NCI-H345 (cell line): ENCODE measurements around the gene DKK3.

Experiments
- DNase-seq: peaks from one replicate; lab custom pipeline; 2025; lab: John Stamatoyannopoulos, UW

The DKK3 gene

DNA sequence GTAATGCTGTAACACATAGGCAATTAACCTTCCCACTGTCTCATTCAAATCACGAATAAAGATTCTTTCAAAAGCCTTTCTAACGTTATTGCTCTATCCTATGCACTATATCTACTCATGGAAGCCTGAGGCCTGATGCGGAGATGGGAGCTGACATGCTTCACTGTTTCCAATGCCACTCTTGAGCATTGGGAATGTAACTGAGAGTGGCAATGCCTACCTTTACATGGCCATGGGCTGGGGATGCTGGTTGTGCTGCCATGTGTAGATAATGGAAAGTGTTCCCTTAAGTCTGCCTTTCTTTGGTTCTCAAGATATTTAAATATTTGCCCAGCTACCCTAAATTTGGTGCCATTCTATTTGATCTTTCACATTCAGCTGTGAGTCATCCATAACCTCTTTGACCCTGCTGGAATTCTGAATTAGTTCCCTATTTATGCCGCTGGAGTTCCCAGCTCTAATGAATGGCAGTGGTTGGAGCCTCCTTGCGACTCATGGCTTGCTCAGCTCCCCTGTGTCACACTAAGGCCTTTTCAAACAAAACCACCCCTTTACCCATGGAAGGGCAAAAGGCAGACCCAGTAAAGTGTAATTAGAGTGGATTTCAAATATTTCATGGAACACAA lies 21.4 kb upstream of the DKK3 start:
- DNase-seq = no peak

DNA sequence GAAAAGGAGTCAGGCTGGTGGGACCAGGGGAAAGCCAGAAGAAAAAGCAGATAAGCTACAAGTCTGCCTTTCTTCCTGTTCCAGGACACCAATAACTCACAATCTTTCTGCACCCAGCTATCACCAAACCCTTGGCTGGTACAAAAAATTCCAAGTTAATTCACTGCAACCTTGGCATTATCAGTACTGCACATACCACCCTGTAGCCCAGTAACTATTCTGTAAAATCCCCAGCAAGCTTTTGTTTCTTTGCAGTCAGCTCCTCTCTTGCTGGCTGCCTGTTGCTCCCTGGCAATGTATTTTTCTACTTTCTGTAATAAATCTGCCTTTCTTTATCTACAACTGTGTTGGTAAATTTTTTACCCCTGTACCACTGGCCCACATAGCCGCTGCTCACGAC lies 20.7 kb upstream of the DKK3 start:
- no peak for DNase-seq

DNA sequence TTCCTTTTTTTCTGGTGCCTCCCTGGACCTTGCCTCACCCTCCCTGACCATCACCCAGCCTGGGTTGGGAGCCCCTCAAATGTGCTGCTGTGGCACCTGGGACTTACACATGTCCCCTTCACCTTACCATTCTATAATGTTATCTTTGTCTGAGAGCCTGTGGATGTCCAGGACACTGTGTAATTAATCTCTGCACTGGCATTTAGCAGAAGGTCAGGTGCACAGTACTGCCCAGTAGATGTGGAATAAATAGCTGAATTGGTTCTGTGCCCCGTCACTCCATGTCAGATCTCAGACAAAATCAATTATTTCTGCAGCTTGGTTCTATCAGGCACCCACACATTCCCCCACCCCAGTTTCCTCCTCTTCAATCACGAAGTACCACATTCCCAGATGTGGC lies 19.9 kb upstream of the DKK3 start:
- no peak for DNase-seq

DNA sequence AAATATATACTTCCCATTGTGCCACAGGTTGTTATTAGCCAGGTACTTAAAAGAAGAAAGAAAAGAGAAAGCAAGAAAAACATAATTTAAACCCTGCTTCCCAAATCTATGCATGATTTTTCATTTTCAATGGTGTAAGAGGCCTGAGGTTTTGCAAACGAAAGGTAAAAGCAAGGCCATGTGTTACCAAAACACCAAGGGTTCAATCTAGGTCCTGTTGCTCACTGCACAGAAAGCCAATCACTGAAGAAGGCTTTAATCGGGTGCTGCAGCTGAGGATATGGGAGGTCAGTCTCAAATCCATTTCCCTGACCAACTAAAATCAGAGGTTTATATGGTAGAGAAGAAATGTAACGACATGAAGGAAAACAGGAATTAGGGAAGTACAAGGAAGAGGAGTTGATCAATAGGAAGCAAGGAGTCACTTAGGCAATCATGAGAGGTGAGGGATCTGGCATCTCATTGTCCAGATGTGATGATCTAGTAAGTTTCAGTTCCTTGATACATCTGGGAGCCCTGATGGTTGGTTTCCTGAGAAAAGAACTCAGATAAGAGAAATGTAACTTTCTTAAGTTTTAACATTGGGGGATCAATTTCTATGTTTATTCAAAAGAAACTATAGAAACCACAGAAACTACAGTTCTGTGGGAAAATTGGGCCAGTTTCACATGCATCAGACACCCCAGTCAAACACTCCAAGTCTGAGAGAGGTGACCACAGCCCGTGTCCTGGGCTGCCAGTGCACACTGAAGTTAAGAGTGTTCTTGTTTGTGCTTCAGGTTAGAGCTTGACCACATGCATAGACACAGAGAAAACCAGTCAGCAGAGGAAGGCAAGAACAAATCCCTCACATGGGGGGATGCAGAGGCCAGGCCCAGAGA lies 18.1 kb upstream of the DKK3 start:
- DNase-seq = no peak

DNA sequence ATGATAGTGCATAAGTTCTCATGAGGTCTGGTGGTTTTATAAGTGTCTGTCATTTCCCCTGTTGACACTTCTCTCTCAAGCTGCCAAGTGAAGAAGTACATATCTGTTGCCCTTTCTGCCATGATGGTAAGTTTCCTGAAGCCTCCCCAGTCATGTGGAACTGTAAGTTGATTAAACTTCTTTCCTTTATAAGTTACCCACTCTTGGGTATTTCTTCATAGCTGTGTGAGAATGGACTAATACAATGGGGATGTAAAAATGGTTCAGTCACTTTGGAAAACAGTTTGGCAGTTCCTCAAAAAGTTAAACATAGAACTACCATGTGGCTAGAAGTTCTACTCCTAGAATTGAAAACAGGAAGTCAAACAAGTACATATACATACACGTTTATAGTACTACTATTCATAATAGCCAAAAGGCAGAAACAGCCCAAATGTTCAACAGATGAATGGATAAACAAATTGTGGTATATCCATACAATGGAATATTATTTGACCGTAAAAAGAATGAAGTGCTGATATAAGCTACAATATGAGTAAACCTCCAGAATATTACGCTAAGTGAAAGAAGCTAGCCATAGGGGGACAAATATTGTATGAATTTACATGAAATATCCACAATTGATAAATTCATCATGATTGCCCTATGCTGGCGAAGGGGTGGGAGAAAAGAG lies 16.0 kb upstream of the DKK3 start:
- no peak for DNase-seq

DNA sequence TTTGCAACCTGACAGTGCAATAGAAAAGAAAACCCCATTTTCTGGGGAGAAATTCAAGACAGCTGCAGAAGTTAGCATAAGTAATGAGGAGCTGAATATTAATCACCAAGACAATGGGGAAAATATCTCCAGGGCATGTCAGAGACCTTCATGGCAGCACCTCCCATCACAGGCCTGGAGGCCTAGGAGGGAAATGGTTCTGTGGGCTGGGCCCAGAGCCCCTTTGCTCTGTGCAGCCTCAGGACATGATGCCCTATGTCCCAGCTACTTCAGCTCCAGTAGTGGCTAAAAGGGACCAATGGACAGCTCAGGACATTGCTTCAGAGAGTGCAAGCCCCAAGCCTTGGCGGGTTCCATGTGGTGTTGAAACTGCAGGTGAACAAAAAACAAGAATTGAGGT lies 14.6 kb upstream of the DKK3 start:
- no peak for DNase-seq

DNA sequence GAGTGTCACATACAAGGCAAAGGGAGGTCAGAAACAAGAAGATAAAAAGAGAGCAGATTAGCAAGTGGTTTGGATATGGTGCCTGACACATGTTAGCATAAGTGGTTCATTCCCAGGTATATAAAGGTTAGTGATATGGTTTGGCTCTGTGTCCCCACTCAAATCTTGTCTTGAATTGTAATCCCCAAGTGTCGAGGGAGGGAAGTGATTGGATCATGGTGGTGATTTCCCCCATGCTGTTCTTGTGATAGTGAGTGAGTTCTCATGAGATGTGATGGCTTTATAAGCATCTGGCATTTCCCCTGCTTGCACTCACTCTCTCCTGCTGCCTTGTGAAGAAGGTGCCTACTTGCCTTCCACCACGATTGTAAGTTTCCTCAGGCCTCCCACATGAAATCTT lies 12.1 kb upstream of the DKK3 start:
- DNase-seq = no peak

DNA sequence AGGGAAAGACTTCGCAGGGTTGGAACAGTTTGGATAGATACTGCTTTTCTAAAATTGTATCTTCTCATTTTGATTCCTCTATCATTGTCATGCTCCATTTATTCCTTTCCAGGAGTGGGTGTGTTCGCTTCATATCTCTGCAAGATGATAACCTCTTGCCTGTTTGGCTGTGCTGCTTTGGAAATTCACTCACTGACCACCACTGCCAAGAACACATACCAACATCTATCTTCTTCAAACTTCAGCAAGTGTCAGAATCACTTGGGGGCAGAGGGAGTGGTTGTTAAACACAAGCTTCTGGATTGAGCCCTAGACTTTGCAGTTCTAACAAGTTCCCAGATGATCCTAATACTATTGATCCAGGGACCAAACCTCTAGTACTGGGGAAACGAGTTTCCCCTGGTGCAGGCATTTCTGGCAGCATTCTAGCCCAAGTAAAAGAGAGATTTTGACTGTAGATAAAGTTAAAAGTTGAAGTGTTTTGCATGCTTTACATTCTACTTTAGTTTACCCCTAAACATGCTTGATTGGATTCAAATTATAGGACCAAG lies 11.5 kb upstream of the DKK3 start:
- no peak for DNase-seq

DNA sequence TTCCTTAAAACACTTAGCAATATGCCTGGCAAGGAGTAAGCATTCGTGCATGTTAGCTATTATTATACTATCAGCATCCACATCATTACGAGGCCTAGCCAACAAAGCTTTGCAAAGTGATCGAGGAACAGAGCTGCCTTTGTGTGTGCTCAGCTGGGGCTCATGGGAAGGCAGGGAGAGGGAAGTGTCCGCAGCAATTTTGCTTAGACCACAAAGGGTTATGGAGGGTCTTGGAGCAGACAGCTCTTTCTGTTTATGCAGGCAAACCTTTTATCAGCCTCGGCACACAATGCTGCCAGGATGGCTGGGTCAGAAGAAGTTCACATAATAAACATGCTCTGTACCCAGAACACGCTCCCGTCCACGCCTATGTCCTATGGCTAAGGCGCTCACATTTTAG lies 10.9 kb upstream of the DKK3 start:
- DNase-seq = no peak

DNA sequence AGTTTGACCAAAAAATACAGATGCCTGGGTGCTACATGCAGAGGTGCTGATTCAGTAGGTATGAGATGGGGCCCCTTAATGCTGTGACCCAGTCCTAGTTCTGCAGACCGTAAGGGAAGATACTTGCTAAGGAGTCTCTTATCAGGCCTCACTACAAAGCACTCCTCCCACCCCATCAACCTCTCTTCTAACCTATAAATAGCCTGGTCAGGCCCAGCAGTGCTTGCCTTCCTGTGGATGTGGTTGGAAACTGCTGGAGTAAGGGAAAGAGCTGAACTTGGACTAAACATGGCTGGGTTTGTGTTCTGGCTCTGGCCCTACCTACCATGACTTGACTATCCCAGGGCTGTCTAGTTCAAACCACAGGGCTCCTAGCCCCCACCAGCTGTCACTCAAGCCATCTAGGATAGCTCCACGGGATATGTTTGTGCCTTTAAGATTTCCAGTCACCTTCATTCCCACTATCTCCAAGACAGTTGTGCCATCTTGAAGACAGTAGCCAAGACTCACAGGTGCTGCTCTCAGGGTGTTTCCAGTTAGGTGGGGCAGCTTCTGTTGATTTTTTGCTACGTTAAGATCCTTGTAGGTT lies 9.5 kb upstream of the DKK3 start:
- DNase-seq = no peak

DNA sequence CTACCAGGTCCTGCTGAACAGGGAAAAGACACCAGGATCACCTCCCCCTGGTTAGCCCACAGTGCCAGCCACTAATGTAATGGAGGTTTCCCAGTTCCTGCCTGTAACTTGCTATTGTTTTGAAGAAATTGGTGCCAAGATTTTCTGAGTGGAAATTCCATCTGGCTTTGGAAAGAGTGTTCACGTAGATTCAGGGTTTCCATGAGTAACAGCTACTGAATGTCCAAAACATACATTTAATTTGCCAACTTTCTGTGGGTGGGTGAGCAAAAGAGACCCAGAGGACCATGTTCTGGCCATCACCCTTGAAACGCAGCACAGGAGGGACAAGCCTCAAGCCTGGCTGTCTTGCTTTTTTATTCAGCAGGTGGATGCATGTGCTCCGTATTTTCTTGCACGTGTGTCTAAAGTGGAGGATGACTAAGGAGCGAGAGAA lies 8.8 kb upstream of the DKK3 start:
- DNase-seq = no peak

DNA sequence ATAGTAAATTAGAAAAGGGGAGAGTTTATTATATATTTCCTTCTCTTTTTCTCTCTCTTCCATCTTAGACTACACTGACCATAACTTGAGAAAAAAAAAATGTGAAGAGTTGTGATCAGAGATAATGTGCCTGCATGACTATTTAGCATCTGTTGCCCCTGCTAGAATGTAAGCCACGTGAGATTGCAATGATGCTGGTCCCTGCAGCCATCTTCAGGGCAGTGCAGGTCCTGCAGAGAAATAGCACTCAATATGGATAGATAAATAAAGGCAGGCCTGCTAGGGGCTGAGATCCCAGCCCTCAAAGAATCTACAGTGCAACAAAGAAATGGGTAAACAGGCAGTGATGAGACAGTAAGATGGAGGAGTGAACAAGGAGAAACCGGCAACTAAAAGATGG lies 7.8 kb upstream of the DKK3 start:
- DNase-seq = no peak

DNA sequence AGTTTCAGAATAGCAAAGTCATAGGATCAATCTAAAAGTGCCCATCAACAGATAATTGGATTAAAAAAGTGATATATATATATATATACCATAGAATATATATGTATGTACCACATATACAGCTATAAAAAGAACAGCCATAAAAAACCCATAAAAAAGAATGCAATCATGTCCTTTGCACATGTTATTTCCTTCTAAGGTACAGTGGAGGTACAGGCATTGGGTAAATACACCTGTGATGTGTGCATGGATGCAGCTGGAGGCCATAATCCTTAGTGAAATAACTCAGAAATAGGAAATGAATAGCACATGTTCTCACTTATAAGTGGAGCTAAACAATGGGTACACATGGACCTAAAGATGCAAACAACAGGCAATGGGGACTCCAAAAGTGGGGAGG lies 7.1 kb upstream of the DKK3 start:
- DNase-seq = no peak

DNA sequence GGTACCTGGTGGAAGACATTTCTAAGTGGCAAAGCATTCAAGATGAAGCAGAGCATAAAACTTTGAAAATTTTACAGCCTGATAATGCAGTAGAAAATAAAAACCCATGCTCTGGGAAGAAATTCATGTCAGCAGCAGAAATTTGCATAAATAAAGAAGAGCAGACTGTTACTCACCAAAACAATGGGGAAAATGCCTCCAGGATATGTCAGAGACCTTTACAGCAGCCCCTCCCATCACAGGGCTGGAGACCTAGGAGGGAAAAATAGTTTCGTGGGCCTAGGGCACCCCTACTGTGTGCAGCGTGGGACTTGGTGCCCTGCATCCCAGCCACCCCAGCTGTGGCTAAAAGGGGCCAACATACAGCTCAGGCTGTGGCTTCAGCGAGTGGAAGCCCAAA lies 5.4 kb upstream of the DKK3 start:
- DNase-seq = no peak

DNA sequence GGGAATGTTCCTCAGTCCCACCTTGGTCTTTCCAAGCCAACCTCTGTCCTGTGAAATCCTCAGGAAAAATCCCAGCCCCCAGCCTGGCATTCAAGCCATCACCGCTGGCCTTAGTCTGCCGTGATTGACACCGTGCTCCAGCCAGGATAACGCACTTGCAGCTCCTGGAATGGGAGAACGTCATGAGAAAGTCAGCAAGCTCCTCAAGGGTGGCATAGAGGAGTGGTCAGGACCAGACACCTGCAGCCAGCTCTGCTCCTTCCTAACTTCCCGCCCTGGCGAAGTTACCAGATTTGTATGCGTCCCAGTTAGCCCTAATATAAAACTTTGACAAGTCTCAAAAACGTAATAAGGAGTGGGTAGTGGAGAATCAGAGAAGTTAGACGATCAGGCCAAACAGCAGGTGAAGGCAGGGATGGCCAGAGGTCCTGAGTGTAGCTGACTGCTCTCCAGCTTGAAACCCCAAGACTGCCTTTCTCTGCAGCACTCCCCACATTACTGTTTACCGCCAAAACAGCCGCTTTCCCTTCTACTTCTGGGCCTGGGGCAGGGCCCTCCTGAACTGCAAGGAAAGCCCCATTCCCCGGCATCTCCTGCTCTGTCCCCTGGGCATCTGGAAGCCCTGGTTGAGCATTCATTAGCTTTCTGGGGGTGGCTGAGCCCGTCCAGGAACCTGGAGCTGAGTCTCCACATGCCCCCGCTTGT lies 1.3 kb upstream of the DKK3 start:
- DNase-seq = no peak

DNA sequence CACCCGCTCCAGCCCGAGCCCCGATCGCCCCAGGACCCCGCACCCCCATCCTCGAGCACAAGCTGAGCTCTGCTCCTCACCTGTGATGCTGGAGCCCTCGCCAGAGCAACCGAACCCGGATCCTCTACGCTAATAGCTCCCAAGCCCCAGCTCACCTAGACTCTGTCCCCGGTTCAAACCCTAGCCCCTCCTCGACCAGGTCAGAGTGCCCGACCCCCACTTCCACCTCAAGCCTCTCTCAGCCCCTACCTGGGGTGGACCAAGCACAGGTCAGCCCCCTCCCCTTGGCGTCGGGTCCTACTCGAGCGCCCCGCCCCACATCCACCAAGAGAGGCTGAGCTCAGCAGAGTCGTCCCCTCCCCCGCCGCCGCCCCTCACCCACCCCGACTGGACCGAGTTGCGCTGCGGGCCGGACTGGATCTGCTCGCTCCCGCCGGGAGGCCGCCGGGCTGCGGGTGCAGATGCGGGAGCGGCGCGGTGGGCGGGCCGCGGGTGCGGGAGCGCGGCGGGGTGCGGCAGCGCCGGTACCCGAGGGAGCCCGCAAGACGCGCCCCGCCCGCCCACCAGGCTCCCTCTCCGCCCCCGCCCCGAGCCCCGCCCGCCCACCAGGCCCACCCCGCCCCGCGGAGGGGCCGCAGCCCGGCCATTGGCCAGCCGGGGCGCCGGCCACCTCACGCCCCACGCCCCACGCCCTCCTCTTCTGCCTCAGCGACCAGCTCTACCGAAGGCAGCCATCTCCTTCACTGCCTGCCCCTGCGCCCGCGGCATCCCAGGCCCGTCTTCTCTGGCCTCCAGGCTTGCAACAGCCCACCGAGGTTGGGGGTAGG lies 577 bp upstream of the DKK3 start:
- DNase-seq = peak; percentile 47

DNA sequence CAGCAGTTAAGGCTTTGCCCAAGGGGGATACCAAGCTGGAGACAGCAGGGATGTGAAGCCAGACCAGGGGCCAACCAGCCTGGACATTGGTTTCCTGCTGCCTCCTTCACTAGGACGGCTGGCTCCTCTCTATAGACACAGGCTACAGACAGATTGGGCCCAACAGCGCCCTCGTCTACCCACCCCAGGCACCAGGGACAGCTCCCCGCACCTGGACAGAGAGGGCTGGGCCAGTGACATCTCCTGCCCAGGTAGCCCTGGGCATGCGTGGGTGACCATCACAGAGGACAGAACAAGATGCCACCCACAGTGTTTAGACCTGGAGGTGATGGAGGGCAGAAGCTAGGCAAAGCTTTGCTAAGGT lies 1.2 kb downstream of the DKK3 start:
- DNase-seq = no peak

DNA sequence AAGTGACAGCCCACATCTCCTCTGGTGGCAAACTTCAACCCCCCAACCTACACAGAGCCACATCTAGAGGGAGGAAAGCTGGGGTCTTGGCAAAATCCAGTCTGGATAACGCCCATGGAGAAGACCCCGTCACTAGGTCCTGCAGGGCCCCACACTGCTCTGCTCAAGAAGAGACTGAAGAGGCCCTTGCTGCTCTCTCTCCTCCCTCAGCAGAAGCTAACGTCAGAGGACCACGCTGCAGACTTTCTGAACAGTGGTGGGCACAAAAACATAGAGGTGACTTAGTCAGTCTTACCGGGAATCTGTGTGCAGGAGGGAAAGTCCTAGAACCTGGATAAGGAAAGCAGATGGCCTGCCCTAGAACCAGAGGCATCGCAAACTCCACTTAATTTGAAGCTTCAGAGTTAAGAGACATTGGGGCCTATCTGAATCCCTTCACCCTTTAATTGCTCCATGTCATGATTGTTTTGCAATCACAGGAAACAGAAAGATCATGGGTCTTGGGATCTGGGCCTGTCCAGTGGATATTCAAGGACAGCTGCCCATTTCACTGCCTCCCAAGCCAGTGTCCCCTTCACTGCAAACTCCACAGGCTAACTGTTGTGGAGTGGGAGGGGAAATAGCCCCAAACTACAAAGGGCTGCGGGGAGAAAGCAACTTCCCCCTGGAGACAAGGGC lies 1.7 kb downstream of the DKK3 start:
- no peak for DNase-seq

DNA sequence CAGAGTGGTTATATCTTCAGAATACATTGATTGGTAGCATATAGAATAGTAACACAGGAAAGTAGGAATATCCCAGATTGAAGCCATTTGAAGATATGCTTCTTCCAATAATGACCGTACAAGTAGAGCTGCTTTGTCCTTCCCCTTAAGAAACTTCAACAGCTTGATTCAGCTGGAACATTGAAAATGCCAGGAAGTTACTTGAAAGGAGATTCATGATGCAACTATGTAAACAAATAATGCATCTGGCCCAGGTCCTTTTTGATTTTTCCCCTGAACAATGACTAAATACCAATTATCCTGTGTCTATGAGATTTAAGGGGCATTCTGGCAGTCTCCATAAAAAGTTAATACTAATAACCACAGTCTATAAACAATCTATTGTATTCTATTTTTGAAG lies 3.0 kb downstream of the DKK3 start:
- DNase-seq = no peak

DNA sequence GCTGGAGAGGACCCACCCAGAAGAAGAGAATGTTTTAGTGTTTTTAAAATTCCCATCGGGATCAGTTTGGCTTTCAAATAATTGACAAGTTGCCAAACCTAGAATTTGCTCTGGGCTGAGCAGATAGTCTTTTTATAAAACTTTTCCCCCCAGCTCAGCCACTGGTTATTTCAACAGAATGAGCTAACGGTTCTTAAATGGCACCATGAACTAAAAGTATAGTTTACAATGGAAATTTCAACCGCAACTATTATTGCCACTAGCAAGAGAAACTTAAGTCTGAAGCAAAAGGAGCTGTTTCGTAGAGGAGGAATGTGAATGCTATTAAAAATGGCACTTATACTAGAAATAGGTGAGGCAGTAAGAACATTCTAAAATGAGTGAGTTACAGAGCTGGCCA lies 3.4 kb downstream of the DKK3 start:
- no peak for DNase-seq

DNA sequence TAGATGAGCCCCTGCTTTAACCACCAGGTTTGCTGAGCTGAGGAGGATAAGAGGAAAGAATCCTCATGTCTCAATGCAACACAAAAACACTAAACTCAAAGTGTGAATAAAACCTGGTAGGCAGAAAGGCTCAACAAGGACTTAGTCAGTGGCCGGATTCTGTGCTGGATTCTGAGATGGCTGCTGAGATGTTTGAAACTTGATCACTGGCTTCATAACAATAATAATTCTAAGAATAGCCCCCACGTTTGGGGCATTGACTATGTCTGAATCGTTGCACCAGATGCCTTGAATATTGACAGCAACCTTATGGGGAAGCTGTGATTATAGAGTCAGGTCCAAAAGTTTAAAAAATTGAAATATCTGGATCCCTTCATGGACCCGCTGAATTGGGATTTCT lies 4.6 kb downstream of the DKK3 start:
- no peak for DNase-seq
